Frontal cortex (tissue), 4 donors: ENCODE measurements around the gene SLC16A2. TPM values are rescaled to one million over a fixed set of nuclear protein-coding genes. Genes with fewer than 3 reads are reported as not detected.

Experiments
- DNase-seq, 2 donors: peaks; one replicate each; pipeline ENCODE4 v3.0.0; 2012; ENCODE audit warnings: low spot score in 2 of 2
- FAIRE-seq: peaks from 2 replicates; lab custom pipeline; 2012; peaks lifted over from hg19 to GRCh38; lab: Jason Lieb, UNC
- total RNA-seq: library from RNA; depleted of rRNA; stranded (reverse); fragments of >200 nt; gene quantifications from one replicate; pipeline ENCODE4 v1.2.3, GENCODE V29; 2014
- donor health status: control.
- donor health status: control.
- donor health status: control.

The SLC16A2 gene
- 13.0 TPM for total RNA-seq

- FAIRE-seq (no peak), DNase-seq (peak; percentile 71 to 75)
Observed at GRCh38 chrX:74421036-74421739, at the start of gene SLC16A2. Gene SLC16A2, plus strand, starts transcription at chrX:74421493. Its CDS starts 145 bp downstream, at chrX:74421638.

DNA sequence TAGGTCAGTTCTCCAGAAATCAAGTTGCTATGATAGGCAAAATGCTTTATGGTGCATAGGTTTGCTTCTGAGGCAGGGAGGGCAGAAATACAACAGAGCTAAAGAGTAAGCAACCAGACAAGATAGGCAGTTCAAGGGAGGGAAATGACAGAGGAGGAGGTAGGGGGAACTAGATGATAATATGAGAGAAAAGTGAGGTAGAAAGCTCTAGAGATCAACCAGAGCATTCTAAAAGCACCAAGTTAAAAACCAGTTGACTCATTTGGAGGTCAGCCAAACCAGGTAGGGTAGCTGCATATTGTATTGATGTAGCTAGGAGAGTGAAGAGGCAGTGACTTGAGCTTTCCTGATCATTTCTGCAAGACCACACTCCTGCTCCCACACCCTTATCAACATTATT, 49.0 kb upstream of the SLC16A2 start:
- DNase-seq (no peak), FAIRE-seq (no peak)

DNA sequence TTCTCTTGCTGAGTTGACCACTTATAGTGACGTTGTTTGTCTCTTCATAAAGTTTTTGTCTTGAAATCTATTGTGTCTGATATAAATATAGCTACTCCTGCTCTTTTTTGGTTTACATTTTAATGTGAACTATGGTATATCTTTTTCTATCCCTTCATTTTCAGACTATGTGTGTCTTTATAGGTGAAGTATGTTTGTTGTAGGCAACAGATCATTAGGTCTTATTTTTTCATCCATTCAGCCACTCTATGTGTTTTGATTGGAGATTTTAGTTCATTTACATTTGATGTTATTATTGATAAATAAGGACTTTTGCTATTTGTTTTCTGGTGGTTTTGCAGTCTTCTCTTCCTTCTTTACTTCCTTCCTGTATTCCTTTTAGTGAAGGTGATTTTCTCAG, 44.0 kb upstream of the SLC16A2 start:
- DNase-seq (no peak), FAIRE-seq (peak; percentile 23)

DNA sequence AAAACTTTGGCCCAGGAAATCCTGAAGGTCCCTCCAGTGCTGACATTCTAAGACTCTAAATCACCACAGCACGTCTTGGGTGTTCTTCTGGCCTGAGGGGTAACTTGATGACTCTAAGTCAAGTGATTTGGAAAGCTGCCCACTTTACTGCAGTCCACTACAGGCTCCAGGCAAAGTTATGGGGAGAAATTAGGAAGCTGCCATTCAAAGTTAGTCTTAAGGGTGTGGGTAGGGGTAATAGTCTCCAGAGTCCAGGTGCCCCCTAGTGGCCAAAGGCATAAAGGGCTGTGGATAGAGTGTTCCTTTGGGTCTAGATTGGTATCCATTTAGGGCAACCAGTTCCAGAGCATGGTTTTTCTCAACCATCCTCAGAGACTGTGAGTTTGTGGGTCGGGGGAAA, 38.7 kb upstream of the SLC16A2 start:
- peak; percentile 21 to 28 for DNase-seq
- FAIRE-seq: no peak

GRCh38 chrX:74383611-74384010, 37.7 kb upstream of the SLC16A2 start:
- peak; percentile 18 for DNase-seq
- no peak for FAIRE-seq

DNA sequence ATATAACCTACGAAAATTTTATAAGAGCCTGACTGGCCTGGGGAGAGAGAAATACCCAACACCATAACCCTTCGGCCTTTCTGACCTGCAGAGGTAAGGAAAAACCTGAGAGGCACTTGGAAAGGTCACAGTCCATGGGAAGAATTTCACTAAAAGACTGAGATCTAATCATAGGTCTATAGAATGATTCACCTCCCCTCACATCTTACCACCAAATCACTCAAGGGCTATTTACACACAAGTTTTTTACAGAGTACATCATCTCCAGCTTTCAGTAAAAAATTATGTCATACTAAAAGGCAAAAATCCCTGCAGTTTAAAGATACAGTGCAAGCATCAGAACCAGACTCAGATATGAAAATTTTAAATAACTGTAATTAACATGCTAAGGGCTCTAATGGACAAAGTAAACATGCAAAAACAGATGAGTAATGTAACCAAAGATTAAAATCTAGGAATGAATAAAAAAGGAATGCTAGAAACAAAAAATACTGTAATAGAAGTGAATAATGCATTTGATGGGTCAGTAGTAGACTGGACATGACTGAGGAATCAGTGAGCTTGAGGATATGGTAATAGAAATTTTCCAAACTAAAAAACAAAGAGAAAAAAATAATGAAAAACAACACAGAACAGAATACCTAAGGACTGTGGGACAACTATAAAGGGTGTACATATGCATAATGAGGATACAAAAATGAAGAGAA, 32.1 kb upstream of the SLC16A2 start:
- no peak for FAIRE-seq

GRCh38 chrX:74395556-74395955, 25.7 kb upstream of the SLC16A2 start:
- FAIRE-seq (no peak), DNase-seq (no peak)

More for the DNA sequence above, 32.1 kb upstream of the SLC16A2 start:
- DNase-seq: no peak

DNA sequence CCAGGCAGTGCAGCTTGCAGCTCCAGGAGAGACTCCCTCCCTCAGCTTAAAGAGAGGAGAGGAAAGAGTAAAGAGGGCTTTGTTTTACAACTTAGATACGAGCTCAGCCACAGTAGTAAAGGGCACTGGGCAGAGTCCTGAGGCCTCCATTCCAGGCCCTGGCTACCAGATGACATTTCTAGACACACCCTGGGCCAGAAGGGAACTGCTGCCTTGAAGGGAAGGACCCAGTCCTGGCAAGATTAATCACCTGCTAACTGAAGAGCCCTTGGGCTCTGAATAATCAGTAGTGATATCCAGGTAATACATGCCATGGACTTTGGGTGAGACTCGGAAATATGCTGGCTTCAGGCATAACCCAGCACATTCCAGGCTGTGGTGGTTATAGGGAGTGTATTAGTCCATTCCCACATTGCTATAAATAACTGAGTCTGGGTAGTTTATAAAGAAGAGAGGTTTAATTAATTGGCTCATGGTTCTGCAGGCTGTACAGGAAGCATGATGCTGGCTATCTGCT, 15.3 kb upstream of the SLC16A2 start:
- FAIRE-seq: no peak
- no peak for DNase-seq

GRCh38 chrX:74408304-74408703, 13.0 kb upstream of the SLC16A2 start:
- FAIRE-seq (no peak), DNase-seq (no peak)

DNA sequence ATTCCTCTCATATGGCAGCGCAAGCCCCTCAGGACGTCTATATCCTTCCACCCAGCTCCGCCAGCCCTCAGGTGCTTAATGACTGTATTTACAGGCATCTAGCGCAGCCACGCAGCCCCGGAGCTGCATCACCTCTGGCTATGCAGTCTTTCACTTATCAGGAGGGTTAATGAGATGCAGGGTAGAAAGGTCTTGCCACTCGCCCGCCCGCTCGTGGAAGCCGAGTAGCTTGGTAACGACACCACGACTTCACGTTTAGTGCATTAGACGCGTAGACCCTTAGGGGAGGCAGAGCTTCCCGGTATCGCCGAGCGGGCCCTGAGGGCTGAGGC, 1.5 kb upstream of the SLC16A2 start:
- no peak for DNase-seq
- FAIRE-seq: no peak

DNA sequence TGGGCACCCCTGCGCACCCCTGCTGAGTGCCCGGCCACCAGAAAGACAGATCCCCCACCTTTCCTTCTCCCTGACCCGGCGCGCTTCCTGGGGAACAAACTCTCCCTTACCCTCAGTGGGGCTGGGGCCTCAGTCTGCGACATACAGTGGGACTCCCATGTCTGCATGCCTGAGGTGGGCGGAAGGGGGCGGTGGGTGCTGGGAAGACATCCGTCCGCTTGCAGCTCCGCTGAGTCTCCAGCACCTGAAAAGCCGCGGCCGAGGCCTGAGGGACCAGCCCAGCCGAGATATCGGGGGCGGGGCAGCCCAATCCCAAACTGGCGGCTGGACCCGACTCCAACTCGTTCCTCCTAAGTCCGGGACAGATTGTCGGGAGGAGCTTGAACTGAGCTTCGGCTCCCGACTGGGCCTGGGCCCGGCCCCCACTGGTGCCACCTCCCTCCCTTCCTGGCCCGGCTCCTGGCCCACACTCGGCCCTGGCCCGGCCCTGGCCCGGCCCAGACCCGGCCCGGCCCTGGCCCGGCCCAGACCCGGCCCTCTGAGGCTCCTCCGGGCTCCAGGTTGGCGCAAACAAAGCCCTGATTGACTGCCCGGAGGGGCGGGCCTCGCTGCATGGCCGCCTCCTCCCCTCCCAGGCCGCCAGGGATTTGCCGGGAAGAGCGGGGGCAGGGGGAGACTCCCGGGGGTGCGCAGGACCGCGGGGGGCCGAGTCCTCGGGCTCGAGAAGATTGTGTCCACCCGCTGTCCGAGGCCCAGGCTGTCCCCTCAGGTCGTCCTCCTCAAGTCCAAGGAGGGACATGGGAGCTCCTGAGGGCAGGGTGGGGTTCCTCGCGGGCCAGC, 877 bp upstream of the SLC16A2 start:
- peak; percentile 64 to 74 for DNase-seq
- no peak for FAIRE-seq

GRCh38 chrX:74421740-74422352, 553 bp downstream of the SLC16A2 start:
- no peak for FAIRE-seq
- peak in 1 of 2 donors; percentile 40 for DNase-seq

GRCh38 chrX:74422576-74423288, 1.4 kb downstream of the SLC16A2 start:
- peak; percentile 49 to 57 for DNase-seq
- no peak for FAIRE-seq

- FAIRE-seq (no peak), DNase-seq (no peak)
Observed at GRCh38 chrX:74423289-74423998, 2.2 kb downstream of the SLC16A2 start.

GRCh38 chrX:74426071-74426470, 4.8 kb downstream of the SLC16A2 start:
- FAIRE-seq: no peak

GRCh38 chrX:74426615-74427014, 5.3 kb downstream of the SLC16A2 start:
- DNase-seq (no peak), FAIRE-seq (no peak)

More at GRCh38 chrX:74426071-74426470, 4.8 kb downstream of the SLC16A2 start:
- no peak for DNase-seq

DNA sequence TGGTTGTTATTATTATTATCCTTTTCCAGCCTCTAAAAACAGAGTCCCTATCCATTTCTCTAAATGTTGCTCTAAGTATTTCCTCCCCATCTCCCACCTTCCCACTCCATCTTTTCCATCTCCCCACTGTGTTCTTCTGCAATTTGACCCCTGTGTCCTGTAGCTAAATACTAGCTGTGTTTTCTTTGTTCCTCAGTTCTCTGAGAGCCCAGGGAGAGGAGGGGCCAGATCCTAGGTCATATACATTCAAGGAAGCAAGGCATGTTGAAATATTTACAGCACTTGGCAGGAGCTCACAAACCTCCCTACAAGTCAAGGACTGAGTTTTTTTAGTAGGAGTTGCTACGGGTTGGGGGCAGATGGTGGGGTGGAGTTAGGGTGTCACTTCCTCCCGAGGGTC, 10.5 kb downstream of the SLC16A2 start:
- FAIRE-seq (no peak), DNase-seq (no peak)

GRCh38 chrX:74434336-74434735, 13.0 kb downstream of the SLC16A2 start:
- no peak for DNase-seq
- FAIRE-seq: no peak

DNA sequence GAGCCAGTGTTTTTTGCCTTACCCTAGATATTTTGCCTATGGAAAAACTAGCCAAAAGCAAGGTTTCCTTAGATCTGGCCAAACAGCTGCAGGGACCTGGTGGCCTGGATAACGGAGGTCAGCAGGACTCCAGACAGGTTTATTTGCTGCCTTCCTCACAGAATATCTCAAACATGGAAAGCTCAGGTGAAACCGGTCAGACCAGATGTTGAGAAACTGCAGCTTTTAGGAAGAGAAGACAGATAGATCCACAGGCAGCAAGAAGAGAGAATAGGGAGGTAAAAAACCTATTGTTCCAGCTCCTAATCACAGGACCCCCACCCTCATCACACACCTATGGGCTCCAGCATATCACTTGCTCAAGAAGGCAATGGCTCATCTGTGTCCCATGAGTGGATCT, 16.2 kb downstream of the SLC16A2 start:
- FAIRE-seq (no peak), DNase-seq (no peak)
